CD14-positive monocyte (primary cell): Measurements from ENCODE around the gene IRGC. TPM values are rescaled to one million over a fixed set of nuclear protein-coding genes. Genes with fewer than 3 reads are reported as not detected.

ENCODE experiments used
- DNase-seq, 3 donors: peaks; one replicate each; pipeline ENCODE4 v3.0.0-alpha.2; 2011 to 2022
- H2AFZ ChIP-seq: 2 replicates; pipeline ENCODE4 v1.6.0; 2012; ENCODE audit warnings: mild to moderate bottlenecking, low read depth, low read length, inconsistent platforms; ENCODE audit not compliant: insufficient read depth, poor library complexity, severe bottlenecking
- H3K27ac ChIP-seq, 2 donors: 1 replicate in 1 of 2; 2 replicates in 1 of 2; pipeline ENCODE4 v1.5.1; 2012 to 2013; ENCODE audit warnings: low read length in 2 of 2, control low read depth in 1 of 2, inconsistent platforms in 1 of 2, low read depth in 1 of 2, mild to moderate bottlenecking in 1 of 2
- H3K27me3 ChIP-seq, 2 donors: one replicate each; pipeline versions ENCODE4 v1.6.0 to v1.6.1; 2011 to 2013; ENCODE audit warnings: low read length in 2 of 2; ENCODE audit not compliant: control insufficient read depth in 2 of 2, insufficient read depth in 2 of 2
- H3K36me3 ChIP-seq, 2 donors: replicated peaks in 1 of 2; 1 replicate in 1 of 2; 2 replicates in 1 of 2; pipeline versions ENCODE4 v1.5.1 to v1.6.1; 2012 to 2013; ENCODE audit warnings: low read length in 2 of 2, control low read depth in 1 of 2, inconsistent platforms in 1 of 2, mild to moderate bottlenecking in 1 of 2; ENCODE audit not compliant: insufficient read depth in 2 of 2, control insufficient read depth in 1 of 2
- H3K4me1 ChIP-seq, 2 donors: 1 replicate in 1 of 2; 2 replicates in 1 of 2; pipeline versions ENCODE4 v1.5.1 to v1.6.1; 2012 to 2013; ENCODE audit warnings: low read length in 2 of 2, control low read depth in 1 of 2, inconsistent platforms in 1 of 2, mild to moderate bottlenecking in 1 of 2, moderate library complexity in 1 of 2; ENCODE audit not compliant: insufficient read depth in 2 of 2, control insufficient read depth in 1 of 2
- H3K4me2 ChIP-seq: replicated peaks from 2 replicates; pipeline ENCODE3; 2012; ENCODE audit warnings: low read length, moderate library complexity, mild to moderate bottlenecking; ENCODE audit not compliant: poor library complexity, severe bottlenecking; ENCODE audit errors: extremely low read depth
- H3K4me3 ChIP-seq, 3 experiments: fragments of 200-600 bp in 1 of 3; sonication (generic) in 1 of 3; replicated peaks in 1 of 3; 1 replicate in 2 of 3; 2 replicates in 1 of 3; pipeline ENCODE4 v1.5.1; 2011 to 2013; ENCODE audit warnings: low read length in 3 of 3, mild to moderate bottlenecking in 3 of 3, control low read depth in 2 of 3, low read depth in 2 of 3, inconsistent platforms in 1 of 3, moderate library complexity in 1 of 3
- H3K79me2 ChIP-seq: 2 replicates; pipeline ENCODE4 v1.6.0; 2012; ENCODE audit warnings: mild to moderate bottlenecking, control low read depth, inconsistent platforms, low read length, moderate library complexity; ENCODE audit not compliant: insufficient read depth
- H3K9ac ChIP-seq: 2 replicates; pipeline ENCODE4 v1.6.0; 2017; ENCODE audit warnings: low read length, mild to moderate bottlenecking; ENCODE audit not compliant: insufficient read depth, poor library complexity, severe bottlenecking
- H3K9me3 ChIP-seq, 2 donors: replicated peaks in 1 of 2; 1 replicate in 1 of 2; 2 replicates in 1 of 2; pipeline versions ENCODE4 v1.5.1 to v1.6.1; 2012 to 2013; ENCODE audit warnings: low read length in 2 of 2, control low read depth in 1 of 2; ENCODE audit not compliant: control insufficient read depth in 1 of 2, insufficient read depth in 1 of 2
- H4K20me1 ChIP-seq: 2 replicates; pipeline ENCODE4 v1.6.0; 2012; ENCODE audit warnings: mild to moderate bottlenecking, low read length, control low read depth, moderate library complexity; ENCODE audit not compliant: insufficient read depth
- H3K27ac Mint-ChIP-seq, 7 donors: one replicate each; pipeline ENCODE4 v1.8.0; 2020; ENCODE audit warnings: mild to moderate bottlenecking in 7 of 7, mixed read lengths in 7 of 7, moderate library complexity in 6 of 7, inconsistent platforms in 2 of 7
- H3K27me3 Mint-ChIP-seq, 3 donors: one replicate each; pipeline ENCODE4 v1.8.0; 2021 to 2022; ENCODE audit warnings: low read depth in 3 of 3, mild to moderate bottlenecking in 3 of 3, mixed read lengths in 3 of 3, moderate library complexity in 3 of 3, inconsistent platforms in 1 of 3
- H3K36me3 Mint-ChIP-seq, 2 donors: one replicate each; pipeline ENCODE4 v1.8.0; 2020; ENCODE audit warnings: mixed read lengths in 2 of 2, inconsistent platforms in 1 of 2, mild to moderate bottlenecking in 1 of 2
- H3K4me1 Mint-ChIP-seq: one replicate; pipeline ENCODE4 v1.8.0; 2020; ENCODE audit warnings: mild to moderate bottlenecking, mixed read lengths
- H3K4me3 Mint-ChIP-seq, 2 donors: one replicate each; pipeline ENCODE4 v1.8.0; 2020; ENCODE audit warnings: mild to moderate bottlenecking in 2 of 2, mixed read lengths in 2 of 2, moderate library complexity in 1 of 2
- H3K9me3 Mint-ChIP-seq, 7 donors: one replicate each; pipeline ENCODE4 v1.8.0; 2020 to 2022; ENCODE audit warnings: mixed read lengths in 7 of 7, mild to moderate bottlenecking in 6 of 7, moderate library complexity in 6 of 7, inconsistent platforms in 2 of 7
- CTCF ChIP-seq: fragments of 200-600 bp; IDR thresholded peaks from one replicate; pipeline ENCODE4 v1.8.0; 2022; ENCODE audit warnings: antibody characterized with exemption, mild to moderate bottlenecking
- WGBS: methylation state at CpG from one replicate; pipeline ENCODE4 v1.1.5; 2013; ENCODE audit warnings: missing lambda C conversion rate; ENCODE audit not compliant: insufficient coverage; 5-methylcytosine and 5-hydroxymethylcytosine counted together
- intact Hi-C, 2 donors: fragments of 100-400 bp; cut with micrococcal nuclease; formaldehyde crosslinking; loops; one replicate each; pipeline versions ENCODE4 v1.15.0 to v1.15.1; 2023
- polyA plus RNA-seq, 3 donors: library from polyadenylated mRNA; depleted of rRNA in 1 of 3; unstranded in 2 of 3; stranded (reverse) in 1 of 3; fragments of 300-500 nt in 2 of 3; fragments of >200 nt in 1 of 3; fragmentation: Illumina TruSeq in 2 of 3; gene quantifications; 1 replicate in 2 of 3; 2 replicates in 1 of 3; pipeline ENCODE4 v1.2.3, GENCODE V29; 2012 to 2021

IRGC gene
- polyA plus RNA-seq, 3 donors: not detected

DNA sequence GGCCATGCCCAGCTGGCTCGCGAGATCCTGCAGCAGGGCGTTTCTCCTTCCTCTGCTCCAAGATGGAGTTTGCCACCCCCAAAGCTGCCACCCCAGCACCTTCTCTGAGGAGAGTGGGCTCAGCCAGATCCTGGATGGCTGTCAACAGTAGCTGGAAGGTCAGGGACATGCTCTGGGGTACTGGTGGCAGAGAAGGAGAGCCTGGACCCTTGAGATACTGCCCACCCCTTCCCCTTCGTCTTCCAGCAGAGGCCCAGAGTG, 11.6 kb downstream of the IRGC start:
- H3K9me3 ChIP-seq: no peaks in the 10 kb centered on the region
- no peak overlapping the region for H3K9ac ChIP-seq
- Mint-ChIP-seq H3K9me3 (peaks cover 0 to 3% (median 0%) of the 10 kb centered on the region in 7 donors), H3K27me3 (peaks cover 4 to 13% (median 4%) of the 10 kb centered on the region in 3 donors), H3K4me3 (no peak overlapping the region), H3K36me3 (peaks cover 46 to 49% of the 10 kb centered on the region in 2 donors), H3K4me1 (peaks cover 48% of the 10 kb centered on the region), H3K27ac (no peak overlapping the region)
- H3K4me1 ChIP-seq: peaks cover 43 to 48% of the 10 kb centered on the region in 2 donors
- H3K79me2 ChIP-seq: no peaks in the 10 kb centered on the region
- WGBS: 17% methylated on average over 1 of the region's 4 CpGs
- no peak overlapping the region for H3K27ac ChIP-seq
- peaks cover 32 to 49% of the 10 kb centered on the region in 2 donors for H3K36me3 ChIP-seq
- no peak overlapping the region for H3K4me3 ChIP-seq
- no peak for DNase-seq
- H3K4me2 ChIP-seq: no peak overlapping the region
- intact Hi-C loops: no loop called here
- no peak for TF ChIP-seq CTCF
- H4K20me1 ChIP-seq: no peaks in the 10 kb centered on the region
- H2AFZ ChIP-seq: no peak overlapping the region
- no peaks in the 10 kb centered on the region for H3K27me3 ChIP-seq

- Histone ChIP-seq H3K27me3 (no peaks in the 10 kb centered on the region), H3K4me3 (no peak overlapping the region), H3K79me2 (no peaks in the 10 kb centered on the region), H4K20me1 (no peaks in the 10 kb centered on the region), H3K9ac (no peak overlapping the region), H2AFZ (no peak overlapping the region), H3K4me2 (no peak overlapping the region), H3K27ac (no peak overlapping the region), H3K9me3 (no peaks in the 10 kb centered on the region), H3K36me3 (peaks cover 51 to 73% of the 10 kb centered on the region in 2 donors), H3K4me1 (peaks cover 55 to 58% of the 10 kb centered on the region in 2 donors)
- 100% methylated on average over 2 of the region's 5 CpGs for WGBS
- H3K4me3 Mint-ChIP-seq: no peak overlapping the region
- peaks cover 58% of the 10 kb centered on the region for H3K4me1 Mint-ChIP-seq
- H3K27me3 Mint-ChIP-seq: peaks cover 0 to 2% (median 2%) of the 10 kb centered on the region in 3 donors
- H3K9me3 Mint-ChIP-seq: peaks cover 0 to 3% (median 0%) of the 10 kb centered on the region in 7 donors
- peaks cover 69 to 73% of the 10 kb centered on the region in 2 donors for H3K36me3 Mint-ChIP-seq
- no peak overlapping the region for H3K27ac Mint-ChIP-seq
- DNase-seq: no peak
- intact Hi-C loops: no loop called here
- TF ChIP-seq CTCF: no peak
Observed at GRCh38 chr19:43729919-43730318, 14.0 kb downstream of the IRGC start.
